ENCODE data around the gene CADPS2.
A peak's percentile ranks its signal among the peaks of the same experiment; 100 is the strongest.
"Not testable (repeated sequence)": the region's sequence is repeated elsewhere in the genome, so short reads cannot be mapped to it uniquely, and the experiment has no call there.

CADPS2 gene

DNA sequence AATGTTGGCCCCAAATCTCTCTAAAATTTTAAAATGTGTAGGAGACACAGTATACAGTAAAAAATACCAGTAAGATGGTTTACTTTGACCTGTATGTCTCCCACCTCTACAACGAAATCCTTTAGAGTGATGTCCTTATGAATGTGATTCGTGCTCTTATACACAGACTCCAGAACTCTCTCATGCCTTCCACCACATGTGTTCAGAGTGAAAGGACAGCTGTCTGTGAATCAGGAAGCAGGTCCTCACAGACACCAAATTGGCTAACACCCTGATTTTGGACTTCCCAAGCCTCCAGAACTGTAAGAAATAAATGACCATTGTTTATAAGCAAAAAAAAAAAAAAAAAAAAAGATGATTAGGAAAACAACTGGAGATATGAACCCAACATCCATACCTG is 222.5 kb downstream of the CADPS2 start:
- no peak for DNase-seq

DNA sequence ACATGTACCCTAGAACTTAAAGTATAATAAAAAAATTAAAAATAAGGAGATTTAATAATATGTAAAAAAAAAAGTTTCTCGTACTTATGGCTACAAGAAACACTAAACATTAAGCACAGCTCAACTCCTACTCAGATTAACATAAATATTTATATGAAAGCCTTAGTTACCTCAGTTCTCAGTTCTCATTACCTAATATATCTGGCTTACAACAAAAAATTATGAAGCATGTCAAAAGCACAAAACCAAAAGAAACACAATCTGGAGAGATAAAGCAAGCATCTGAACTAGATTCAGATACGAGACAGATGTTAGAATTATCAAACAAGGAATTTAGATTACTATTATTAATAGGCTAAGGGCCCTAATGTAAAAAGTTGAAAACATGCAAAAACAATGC is 227.4 kb downstream of the CADPS2 start:
- DNase-seq = no peak

DNA sequence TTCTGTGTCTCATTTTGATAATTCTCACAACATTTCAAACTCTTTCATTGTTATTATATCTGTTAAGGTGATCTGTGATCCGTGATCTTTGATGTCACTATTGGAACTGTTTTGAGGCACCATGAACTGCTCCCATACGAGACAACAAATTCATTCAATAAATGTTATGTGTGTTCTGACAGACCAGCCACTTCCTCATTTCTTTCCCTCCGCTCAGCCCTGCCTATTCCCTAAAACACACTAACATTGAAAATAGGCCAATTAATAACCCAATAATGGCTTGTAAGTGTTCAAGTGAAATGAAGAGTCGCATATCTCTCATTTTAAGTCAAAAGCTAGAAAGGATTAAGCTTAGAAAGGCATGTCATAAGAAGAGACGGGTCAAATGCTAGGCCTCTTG is 232.6 kb downstream of the CADPS2 start:
- no peak for DNase-seq

DNA sequence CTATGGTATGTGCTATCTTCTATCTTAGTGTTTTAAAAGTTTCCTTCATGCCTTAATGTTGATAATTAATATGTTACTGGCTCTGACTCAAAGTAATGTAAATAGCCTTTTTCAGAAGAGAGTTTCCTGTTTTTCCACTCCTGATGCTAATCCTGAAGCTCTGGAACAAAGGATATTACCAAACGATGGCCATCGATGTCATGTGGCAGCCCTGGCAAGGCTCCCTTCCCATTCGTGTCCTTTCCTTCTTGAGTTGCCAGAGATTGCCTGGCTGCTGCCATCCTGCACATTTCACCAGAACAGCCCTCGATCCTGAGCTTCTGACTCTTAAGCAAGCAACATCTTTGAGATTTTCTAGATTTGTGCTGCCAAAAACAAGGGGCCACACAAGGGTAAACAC is 233.4 kb downstream of the CADPS2 start:
- no peak for DNase-seq

DNA sequence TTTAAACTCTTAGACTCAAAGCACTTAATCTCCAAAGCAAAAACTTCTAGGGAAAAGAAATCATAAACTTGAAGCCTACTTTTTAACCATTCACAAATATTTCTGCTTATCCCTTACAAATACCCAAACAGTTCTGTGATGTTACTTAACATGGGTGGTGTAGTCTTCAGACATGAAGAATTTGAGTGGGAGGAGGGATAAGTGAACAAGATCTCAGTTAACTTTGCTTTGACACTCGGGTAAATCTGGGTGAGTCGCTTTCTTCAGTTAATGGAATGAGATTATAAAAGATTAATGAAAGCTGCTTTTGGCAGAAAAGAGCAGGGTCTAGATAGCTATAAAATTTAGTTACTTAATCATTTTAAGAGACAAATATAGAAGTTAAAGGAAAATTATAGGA is 234.8 kb downstream of the CADPS2 start:
- DNase-seq = no peak

DNA sequence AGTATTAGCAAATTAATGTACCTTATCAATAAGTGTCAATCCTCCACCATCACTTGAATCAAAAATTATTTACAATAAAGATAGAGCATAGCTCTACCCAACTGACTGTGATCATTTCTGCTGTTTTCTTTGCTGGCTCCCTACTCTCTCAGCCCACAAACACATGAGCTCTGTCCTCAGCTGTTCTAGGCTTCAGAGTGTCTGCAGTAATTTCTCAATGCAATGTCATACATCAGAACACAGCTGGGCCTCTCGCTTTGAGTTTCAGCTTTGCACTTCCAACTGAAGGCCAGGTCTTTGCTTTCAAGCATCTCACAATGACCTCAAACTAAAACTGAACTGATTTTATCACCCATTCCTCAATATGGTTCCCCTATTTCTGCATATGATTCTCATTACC is 243.0 kb downstream of the CADPS2 start:
- DNase-seq = no peak

DNA sequence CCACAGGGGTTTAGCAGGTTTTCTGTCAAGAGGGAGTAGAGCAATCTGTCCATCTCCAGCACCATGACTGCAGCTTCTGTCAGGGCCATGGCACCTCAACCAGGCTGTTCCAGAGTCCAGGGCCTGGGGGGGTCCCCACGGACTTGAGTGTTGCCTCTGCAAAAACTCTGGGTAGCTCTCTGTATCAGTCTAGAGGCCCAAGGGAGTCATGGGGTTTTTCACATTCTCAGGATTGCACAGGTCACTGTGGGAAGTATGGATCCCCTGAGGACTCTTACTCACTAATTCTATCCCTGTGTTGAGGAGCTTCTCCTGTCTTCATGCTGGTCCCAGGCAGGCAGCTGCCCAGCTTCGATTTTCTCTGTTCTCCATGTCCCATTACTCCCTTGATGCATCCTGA is 247.8 kb downstream of the CADPS2 start:
- no peak for DNase-seq

DNA sequence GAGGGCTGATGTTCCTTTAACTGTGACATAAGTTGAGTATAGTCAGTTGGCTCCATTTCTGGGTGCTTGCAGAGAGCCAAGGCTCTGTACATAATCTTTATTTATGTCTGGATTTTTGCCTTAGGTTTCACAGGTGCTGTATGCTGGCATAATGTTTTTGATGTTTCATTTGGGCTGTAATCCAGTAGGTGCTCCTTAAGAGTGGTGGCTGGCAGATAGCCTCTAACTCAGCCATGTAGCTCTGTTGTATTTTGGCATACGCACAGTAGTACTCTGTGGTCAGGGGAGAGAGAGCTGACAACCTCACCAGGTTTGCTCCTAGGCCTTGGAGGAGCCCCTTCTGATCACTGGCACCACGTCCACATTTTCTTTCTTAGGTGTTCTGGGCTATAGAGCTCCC is 248.5 kb downstream of the CADPS2 start:
- no peak for DNase-seq

DNA sequence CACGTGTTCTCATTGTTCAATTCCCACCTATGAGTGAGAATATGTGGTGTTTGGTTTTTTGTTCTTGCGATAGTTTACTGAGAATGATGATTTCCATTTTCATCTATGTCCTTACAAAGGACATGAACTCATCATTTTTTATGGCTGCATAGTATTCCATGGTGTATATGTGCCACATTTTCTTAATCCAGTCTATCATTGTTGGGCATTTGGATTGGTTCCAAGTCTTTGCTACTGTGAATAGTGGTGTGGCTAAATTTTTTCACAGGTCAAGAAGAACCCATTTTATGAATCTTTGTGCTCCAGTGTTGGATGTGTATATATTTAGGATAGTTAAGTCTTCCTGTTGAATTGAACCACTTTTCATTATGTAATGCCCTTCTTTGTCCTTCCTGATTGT is 250.8 kb downstream of the CADPS2 start:
- DNase-seq = not testable (repeated sequence)

DNA sequence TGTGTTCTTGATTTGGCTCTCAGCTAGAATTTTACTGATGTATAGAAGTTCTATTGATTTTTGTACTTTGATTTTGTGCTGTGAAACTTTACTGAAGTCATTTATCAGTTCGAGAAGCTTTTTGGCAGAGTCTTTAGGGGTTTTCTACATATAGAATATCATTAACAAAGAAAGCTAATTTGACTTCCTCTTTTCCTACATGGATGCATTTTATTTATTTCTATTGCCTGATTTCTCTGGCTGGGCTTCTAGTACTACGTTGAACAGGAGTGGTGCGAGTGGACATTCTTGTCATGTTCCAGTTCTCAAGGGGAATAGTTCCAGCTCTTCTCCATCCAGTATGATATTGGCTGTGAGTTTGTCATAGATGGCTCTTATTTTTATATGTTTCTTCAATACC is 252.8 kb downstream of the CADPS2 start:
- no peak for DNase-seq

DNA sequence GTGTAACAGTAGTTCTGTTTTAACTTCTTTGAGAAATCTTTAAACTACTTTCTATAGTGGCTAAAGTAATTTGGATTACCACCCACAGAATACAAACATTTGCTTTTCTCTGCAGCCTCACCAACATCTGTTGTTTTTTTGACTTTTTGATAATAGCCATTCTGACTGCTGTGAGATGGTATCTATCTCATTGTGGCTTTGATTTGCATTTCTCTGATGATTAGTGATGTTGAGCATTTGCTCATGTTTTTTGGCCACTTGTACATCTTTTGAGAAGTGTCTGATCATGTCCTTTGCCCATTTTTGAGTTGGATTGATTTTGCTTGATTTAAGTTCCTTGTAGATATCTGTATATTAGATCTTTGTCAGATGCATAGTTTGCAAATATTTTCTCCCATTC is 254.0 kb downstream of the CADPS2 start:
- no peak for DNase-seq

DNA sequence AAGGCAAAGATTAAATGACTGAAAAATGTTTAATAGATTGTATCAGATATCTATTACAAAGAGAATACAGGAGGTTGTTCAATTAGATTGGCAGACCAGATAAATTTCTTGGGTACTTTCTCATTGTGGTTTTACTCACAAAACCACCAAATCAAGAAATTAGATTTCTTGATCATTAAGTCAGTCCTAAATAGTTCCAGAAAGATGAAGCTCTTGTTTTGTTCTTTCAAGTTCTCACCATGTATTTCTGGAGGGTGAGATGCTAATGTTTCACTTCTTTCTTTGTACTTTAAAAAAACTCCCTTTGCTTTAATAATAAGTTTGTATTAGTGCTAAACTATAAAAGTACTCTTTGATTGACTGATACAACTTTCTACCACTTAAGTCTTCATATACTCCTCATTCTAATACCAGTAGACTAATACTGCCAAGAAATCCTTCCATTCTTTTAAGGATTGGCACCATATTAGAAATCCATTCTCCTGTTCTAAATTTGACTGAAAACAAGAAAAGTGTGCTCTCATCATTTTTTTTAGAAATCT is 256.8 kb downstream of the CADPS2 start:
- DNase-seq = no peak

DNA sequence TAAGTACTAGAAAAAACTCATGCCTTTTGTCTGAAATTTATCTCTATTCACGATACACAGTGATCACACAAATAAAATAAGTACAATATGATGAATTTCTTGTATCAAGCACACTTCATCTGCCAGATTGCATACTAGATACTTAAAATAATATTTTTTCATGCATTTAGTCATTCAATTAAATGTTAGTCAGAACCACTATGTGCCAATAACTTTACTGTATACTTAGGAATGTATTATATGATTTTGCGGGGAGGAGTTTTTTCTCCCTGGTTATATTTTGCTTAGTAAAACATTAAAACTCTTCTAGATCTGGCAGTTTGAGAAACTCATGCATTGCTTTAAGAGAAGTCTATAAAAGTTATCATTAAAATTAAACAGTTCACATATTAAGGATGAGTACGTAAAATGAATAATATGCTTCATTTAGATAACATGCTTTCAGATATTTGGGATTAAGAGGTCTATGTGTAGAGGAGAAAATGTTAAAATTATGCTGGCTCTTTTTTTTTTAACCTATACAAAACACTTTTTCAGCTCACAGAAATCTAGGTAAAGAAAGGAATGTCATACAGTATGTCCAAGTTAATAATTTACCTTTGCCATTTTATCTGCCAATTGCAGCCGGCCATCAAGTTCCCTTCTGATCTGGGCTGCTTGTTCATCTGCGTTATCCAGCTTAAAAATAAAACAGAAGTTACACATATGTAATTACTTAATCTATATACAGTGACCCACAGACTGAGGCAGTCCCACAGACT is 257.4 kb downstream of the CADPS2 start:
- DNase-seq = peak; percentile 32

DNA sequence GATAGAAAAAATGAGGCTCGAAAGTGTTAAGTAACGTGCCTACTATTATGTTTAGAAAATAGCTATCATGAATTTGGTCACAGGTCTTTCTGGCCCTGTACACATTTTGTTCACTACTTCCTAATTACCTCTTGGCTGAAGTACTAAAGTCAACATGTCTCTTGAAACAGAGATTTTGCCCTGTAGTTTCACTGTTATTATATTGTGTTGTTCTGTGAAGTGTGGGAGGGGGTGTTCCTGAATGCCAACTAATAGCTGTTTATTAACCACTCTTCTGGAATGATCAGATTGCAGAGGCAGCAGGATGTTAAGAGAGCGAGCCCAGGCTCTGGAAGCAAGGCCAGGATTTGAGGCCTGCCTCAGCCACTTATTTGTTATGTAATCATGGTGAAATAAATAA is 259.5 kb downstream of the CADPS2 start:
- no peak for DNase-seq

DNA sequence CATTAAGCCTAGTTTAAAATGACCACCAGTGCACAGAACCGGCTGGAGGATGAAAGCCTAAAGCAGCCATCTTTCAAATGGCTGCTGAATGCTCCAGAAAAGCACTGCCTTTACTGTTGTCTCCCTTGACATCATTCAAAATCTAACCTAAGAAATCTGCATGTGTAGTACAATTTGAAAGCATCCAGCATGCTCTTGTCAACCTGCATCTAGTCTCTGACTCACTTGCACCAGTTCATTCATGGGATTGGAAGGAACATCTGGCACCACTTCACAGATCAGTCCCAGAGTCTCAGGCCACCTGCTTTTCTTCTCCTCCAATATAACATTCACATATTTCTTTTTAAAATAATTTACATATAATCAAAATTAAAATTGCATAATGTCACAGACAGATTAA is 263.6 kb downstream of the CADPS2 start:
- no peak for DNase-seq

DNA sequence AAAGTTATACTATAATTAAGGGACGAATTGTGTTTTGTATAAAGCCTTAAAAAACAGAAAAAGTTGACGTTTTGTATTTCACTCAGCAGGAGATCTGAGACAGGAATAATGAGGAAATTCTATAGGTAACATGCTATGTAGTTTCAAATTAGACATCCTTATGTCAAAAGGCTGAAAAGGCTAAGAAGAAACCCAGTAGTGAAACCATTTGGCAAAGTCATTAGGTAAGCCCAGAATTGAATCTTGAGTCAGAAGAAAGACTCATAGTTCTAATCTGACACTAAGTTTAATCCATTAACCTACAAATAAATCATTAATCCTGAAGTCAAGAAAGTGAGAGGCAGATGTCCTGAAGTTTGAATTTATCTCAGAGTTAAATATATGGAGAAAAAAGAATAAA is 266.6 kb downstream of the CADPS2 start:
- no peak for DNase-seq

DNA sequence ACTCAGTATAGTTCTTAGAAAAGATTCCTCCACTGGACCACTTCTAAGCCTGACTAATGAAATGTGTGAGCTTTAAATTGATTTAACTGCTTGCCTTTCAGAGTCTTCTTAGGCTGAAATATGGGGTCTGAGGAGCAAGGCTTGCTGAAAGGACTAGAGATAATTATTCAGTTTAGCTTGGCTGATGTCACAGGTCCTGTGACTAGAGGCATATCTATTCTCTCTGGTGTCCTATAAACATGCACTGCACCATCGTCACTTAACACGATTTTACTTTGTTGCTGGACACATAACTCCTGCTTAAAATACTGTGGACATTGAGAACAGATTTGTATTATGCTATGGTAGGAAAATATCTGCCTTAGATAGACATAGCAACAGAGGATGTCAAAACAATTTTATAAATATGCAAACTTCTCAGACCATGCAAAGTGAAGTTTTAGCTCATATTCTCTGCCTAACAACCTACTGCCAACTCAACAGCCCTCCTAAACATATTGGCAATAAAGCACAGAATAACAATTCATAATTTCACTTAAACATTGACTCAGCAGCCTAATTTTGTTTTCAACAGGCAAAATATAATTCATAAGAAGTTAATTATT is 267.6 kb downstream of the CADPS2 start:
- DNase-seq = no peak

DNA sequence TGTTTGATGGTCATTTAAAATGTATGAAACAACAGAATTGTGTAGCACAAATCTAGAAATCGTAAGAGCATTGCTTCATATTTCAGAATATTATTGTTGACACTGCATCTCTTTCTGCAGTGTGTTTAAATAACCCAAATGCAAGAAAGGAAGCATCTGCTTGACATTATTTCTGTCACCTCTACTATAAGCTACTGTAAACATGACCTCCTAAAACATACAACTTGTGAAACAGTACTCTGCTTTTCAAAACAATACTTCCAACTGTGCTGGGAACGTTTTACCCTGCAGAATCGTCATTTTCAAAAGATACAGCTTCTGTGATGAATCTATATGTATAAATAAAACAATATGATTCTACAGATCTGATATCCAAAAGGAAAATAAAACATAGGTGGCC is 269.3 kb downstream of the CADPS2 start:
- DNase-seq = no peak

DNA sequence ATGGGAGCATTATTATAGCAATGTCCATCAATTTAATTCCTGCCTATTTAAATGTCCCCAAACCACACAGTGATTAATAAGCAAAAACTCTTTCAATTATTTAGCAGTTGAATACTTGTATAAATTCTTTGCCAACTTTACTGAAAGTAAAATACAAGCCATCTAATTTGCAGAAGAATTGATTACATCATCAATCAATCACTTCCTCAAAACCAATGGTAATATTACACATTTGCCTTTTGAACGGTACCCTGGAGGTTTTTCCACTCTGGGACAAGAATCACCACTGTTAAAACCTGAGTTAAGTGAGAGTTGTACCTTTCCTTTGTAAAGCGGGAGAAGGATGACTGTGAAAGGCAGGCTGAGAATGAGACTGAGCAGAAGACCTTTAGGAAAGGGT is 280.3 kb downstream of the CADPS2 start:
- DNase-seq = no peak

DNA sequence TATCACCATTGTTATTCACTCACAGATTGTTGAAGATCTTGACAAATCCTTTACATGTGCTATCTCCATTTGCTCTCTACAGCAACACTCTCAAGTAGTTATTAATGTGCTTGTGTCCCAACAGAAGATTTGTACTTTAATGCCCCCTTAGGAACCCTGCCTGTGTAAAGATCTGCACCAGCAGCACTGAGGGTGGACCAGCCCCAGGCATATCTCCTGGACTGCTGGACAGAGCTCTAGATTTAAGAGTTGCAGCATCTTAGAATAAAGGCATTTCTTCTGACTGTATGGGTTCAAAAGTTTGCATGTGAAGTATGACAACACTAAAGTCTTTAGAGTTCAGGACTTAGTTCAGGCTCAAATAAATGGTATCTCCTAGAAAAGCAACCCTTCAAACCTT is 282.0 kb downstream of the CADPS2 start:
- no peak for DNase-seq

DNA sequence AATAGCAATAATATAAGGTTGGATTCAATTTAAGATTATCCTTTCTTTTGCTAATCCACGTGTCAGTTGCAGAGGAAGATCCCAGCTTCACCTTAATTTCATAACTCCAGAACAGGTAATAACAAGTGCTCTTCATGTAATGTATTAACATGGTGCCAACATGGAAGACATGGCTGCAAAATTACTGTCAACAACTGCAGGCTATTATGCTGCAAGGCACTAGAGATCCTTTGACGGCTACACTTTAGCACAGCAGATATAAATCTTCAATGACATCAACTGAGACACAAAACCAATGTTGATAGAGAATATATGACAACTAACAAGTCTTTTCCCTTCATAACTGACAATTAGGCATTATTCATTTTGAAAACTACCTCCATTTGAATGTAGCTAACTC is 283.5 kb downstream of the CADPS2 start:
- no peak for DNase-seq

DNA sequence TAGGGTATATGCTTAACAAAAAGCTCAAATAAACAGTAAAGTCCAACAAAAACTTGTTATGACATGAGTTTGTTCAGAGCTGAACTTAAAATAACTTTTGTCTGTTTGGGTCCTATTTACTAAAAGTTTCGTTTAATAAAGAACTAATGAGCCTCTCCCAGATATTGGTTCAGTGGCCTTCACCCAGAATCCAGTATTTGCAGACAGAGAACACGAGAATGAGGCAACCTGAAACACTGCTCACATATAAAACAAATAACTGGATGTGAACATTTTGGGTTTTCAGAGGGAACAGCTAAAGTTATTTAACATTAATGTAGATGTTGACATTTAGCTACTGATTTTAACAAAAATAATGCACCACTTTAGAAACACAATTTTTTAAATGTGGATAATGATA is 285.6 kb downstream of the CADPS2 start:
- no peak for DNase-seq

DNA sequence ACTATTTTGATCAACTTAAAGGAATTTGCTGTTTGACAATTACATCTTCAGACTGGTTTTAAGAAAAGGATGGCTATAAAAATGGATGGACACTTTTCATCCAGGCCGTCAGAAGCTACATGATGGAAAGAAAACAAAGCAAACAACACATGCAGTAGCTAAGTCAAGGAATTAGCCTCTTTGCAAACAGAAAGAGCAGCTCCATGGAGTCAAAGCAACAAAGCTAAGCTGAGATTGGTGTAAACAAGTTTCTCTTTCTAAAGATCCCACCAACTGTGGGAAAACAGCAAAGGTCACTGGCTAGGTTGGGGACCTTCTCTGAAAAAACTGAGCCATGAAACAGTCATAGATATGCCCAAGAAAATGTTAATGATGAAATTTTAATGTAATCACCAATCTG is 286.2 kb downstream of the CADPS2 start:
- no peak for DNase-seq

DNA sequence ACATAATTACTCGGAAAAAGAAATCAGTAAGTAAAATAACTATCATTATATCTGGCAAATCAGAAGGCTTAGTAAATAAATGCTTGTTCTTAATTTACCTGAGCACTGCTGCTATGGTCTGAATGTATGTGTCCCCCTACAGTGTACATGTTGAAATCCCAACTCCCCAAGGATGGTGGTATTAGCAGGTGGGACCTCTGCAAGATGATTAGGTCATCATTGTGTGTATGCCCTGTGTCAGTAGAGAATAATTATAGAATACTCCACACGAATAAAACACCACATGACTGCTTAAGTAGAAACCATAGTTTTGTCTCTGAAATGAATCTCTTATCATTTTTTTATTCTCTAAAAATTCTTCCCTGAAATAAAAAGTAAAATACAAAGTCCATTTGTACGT is 289.0 kb downstream of the CADPS2 start:
- no peak for DNase-seq

DNA sequence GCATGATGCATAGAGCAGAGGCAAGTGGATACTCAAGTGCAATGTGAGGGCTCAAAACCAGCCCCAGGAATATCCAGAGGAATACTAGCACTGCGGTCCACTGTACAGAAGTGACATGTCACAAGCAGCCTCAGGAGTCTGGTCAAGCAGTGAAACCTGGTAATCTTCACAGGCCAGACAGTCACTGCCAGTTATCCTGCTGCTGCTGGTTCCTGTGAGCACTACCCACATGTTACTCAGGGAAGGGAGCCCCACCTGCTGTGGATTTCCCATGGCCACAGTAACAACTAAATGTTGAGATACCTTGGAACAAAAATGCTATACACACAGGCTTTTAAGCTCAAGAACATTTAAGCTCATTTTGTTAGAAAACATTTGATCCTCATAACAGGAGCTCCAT is 290.4 kb downstream of the CADPS2 start:
- no peak for DNase-seq

All from fibroblast of skin of scalp (primary cell).